GM23338 (cell line): ENCODE results near the gene ERC2. TPM values are rescaled to one million over a fixed set of nuclear protein-coding genes. Genes with fewer than 3 reads are reported as not detected.

ENCODE experiments used
- ATAC-seq: fragments of 200-7000 bp; cut with Tn5 transposase; 3 replicates; pipeline ENCODE4 v1.9.1; 2020
- DNase-seq: peaks from one replicate; pipeline ENCODE4 v3.0.0-alpha.2; 2015; ENCODE audit warnings: low spot score
- H2AFZ ChIP-seq: fragments of 200-600 bp; sonication (generic); 2 replicates; pipeline ENCODE4 v1.8.0; 2016; ENCODE audit warnings: antibody characterized with exemption, mild to moderate bottlenecking, moderate library complexity
- H3F3A ChIP-seq: fragments of 200-600 bp; sonication (generic); replicated peaks from 2 replicates; pipeline ENCODE4 v1.8.0; 2017; ENCODE audit warnings: antibody characterized with exemption, mixed run types, low read depth
- H3K27ac ChIP-seq: fragments of 200-600 bp; sonication (generic); 2 replicates; pipeline ENCODE4 v1.6.1; 2016; ENCODE audit warnings: low read depth
- H3K27me3 ChIP-seq: fragments of 200-600 bp; sonication (generic); 2 replicates; pipeline ENCODE4 v1.8.0; 2016; ENCODE audit warnings: mild to moderate bottlenecking, mixed run types, moderate library complexity; ENCODE audit not compliant: insufficient read depth
- H3K36me3 ChIP-seq: fragments of 200-600 bp; sonication (generic); 2 replicates; pipeline ENCODE4 v1.8.0; 2016; ENCODE audit warnings: mild to moderate bottlenecking; ENCODE audit not compliant: insufficient read depth
- H3K4me1 ChIP-seq: fragments of 200-600 bp; sonication (generic); 2 replicates; pipeline ENCODE4 v1.8.0; 2016; ENCODE audit warnings: mild to moderate bottlenecking, moderate library complexity; ENCODE audit not compliant: insufficient read depth
- H3K4me2 ChIP-seq: fragments of 200-600 bp; sonication (generic); 2 replicates; pipeline ENCODE4 v1.7.1; 2017; ENCODE audit warnings: mixed run types
- H3K4me3 ChIP-seq: fragments of 200-600 bp; sonication (generic); 2 replicates; pipeline ENCODE4 v1.6.1; 2016; ENCODE audit warnings: mixed run types
- H3K79me2 ChIP-seq: fragments of 200-600 bp; sonication (generic); replicated peaks from 2 replicates; pipeline ENCODE4 v1.8.0; 2017; ENCODE audit warnings: mild to moderate bottlenecking; ENCODE audit not compliant: insufficient read depth
- H3K9me2 ChIP-seq: fragments of 200-600 bp; sonication (generic); 2 replicates; pipeline ENCODE4 v1.8.0; 2017; ENCODE audit not compliant: insufficient read depth
- H4K20me1 ChIP-seq: fragments of 200-600 bp; sonication (generic); replicated peaks from 2 replicates; pipeline ENCODE4 v1.8.0; 2017; ENCODE audit warnings: mild to moderate bottlenecking; ENCODE audit not compliant: insufficient read depth
- H3K27ac Mint-ChIP-seq: 2 replicates; pipeline ENCODE4 v1.8.0; 2020; ENCODE audit warnings: inconsistent platforms, mild to moderate bottlenecking, moderate library complexity, mixed read lengths
- H3K27me3 Mint-ChIP-seq: 3 replicates; pipeline ENCODE4 v1.8.0; 2022; ENCODE audit warnings: low read depth, mild to moderate bottlenecking, moderate library complexity, mixed read lengths, inconsistent platforms; ENCODE audit not compliant: insufficient read depth, poor library complexity
- H3K36me3 Mint-ChIP-seq: 3 replicates; pipeline ENCODE4 v1.8.0; 2021; ENCODE audit warnings: low read depth, mild to moderate bottlenecking, inconsistent platforms, moderate library complexity, mixed read lengths
- H3K4me1 Mint-ChIP-seq: 3 replicates; pipeline ENCODE4 v1.8.0; 2020; ENCODE audit warnings: mild to moderate bottlenecking, inconsistent platforms, mixed read lengths
- H3K4me3 Mint-ChIP-seq: 3 replicates; pipeline ENCODE4 v1.8.0; 2021; ENCODE audit warnings: moderate library complexity, mild to moderate bottlenecking, inconsistent platforms, mixed read lengths
- H3K9me3 Mint-ChIP-seq: 3 replicates; pipeline ENCODE4 v1.8.0; 2020; ENCODE audit warnings: moderate library complexity, mild to moderate bottlenecking, inconsistent platforms, mixed read lengths
- CREB1 ChIP-seq: fragments of 250-450 bp; sonication (Bioruptor Pico); IDR thresholded peaks from 2 replicates; pipeline ENCODE4 v1.5.0; 2020; ENCODE audit warnings: low read depth, mild to moderate bottlenecking, moderate library complexity
- CTCF ChIP-seq, 2 experiments: fragments of 200-600 bp in 1 of 2; sonication (generic) in 1 of 2; conservative IDR thresholded peaks; 2 replicates each; pipeline versions ENCODE4 v1.5.1 to v1.6.1; 2016 to 2017; ENCODE audit warnings: antibody characterized with exemption in 2 of 2, low read depth in 2 of 2, mild to moderate bottlenecking in 2 of 2, moderate library complexity in 1 of 2
- ETS1 ChIP-seq: IDR thresholded peaks from 2 replicates; pipeline ENCODE4 v1.6.1; 2016; ENCODE audit warnings: antibody characterized with exemption
- EZH2 ChIP-seq: fragments of 200-600 bp; sonication (generic); IDR thresholded peaks from one replicate; pipeline ENCODE4 v1.8.0; 2017; ENCODE audit warnings: antibody characterized with exemption, mild to moderate bottlenecking, low read depth; ENCODE audit not compliant: unreplicated experiment
- EZH2phosphoT487 ChIP-seq: fragments of 200-600 bp; sonication (generic); IDR thresholded peaks from one replicate; pipeline ENCODE4 v1.8.1; 2018; ENCODE audit warnings: antibody characterized with exemption; ENCODE audit not compliant: unreplicated experiment
- JUNB ChIP-seq: IDR thresholded peaks from one replicate; pipeline ENCODE4 v1.6.1; 2016; ENCODE audit warnings: antibody characterized with exemption; ENCODE audit not compliant: unreplicated experiment
- NANOG ChIP-seq: IDR thresholded peaks from 2 replicates; pipeline ENCODE4 v1.6.1; 2016; ENCODE audit warnings: antibody characterized with exemption, borderline replicate concordance
- POLR2AphosphoS5 ChIP-seq: IDR thresholded peaks from 2 replicates; pipeline ENCODE4 v1.6.1; 2016; ENCODE audit warnings: antibody characterized with exemption, low read depth
- STAT1 ChIP-seq: IDR thresholded peaks from one replicate; pipeline ENCODE4 v1.6.1; 2016; ENCODE audit warnings: antibody characterized with exemption; ENCODE audit not compliant: unreplicated experiment
- ZNF114 ChIP-seq: fragments of 250-450 bp; sonication (Bioruptor Pico); IDR thresholded peaks from 2 replicates; pipeline ENCODE4 v1.5.0; 2020; ENCODE audit warnings: mild to moderate bottlenecking, moderate library complexity
- ZNF331 ChIP-seq: fragments of 250-450 bp; sonication (Bioruptor Pico); IDR thresholded peaks from 2 replicates; pipeline ENCODE4 v1.5.0; 2020; ENCODE audit warnings: low read depth, mild to moderate bottlenecking, moderate library complexity
- polyA plus RNA-seq: library from polyadenylated mRNA; unstranded; fragments of >200 nt; fragmentation: Nextera tagmentation; extraction: Ambion mirVana; gene quantifications from 2 replicates; pipeline ENCODE4 v1.2.1, GENCODE V29; 2016
- total RNA-seq: library from RNA; depleted of rRNA; stranded (reverse); fragments of >200 nt; shearing (Covaris generic); gene quantifications from 2 replicates; pipeline ENCODE4 v1.2.3, GENCODE V29; 2014
- TF ChIP-seq, protein P1 (sequence below): IDR thresholded peaks from one replicate; pipeline ENCODE4 v1.6.1; 2018; ENCODE audit warnings: antibody characterized with exemption; ENCODE audit not compliant: unreplicated experiment
- TF ChIP-seq, protein P2 (sequence below): fragments of 250-450 bp; sonication (Bioruptor Pico); IDR thresholded peaks from 2 replicates; pipeline ENCODE4 v1.5.0; 2020; ENCODE audit warnings: mild to moderate bottlenecking, moderate library complexity

ERC2 gene
- total and polyA plus RNA-seq, 2 experiments from 2014 or later = 11.8 to 13.7 TPM

DNA sequence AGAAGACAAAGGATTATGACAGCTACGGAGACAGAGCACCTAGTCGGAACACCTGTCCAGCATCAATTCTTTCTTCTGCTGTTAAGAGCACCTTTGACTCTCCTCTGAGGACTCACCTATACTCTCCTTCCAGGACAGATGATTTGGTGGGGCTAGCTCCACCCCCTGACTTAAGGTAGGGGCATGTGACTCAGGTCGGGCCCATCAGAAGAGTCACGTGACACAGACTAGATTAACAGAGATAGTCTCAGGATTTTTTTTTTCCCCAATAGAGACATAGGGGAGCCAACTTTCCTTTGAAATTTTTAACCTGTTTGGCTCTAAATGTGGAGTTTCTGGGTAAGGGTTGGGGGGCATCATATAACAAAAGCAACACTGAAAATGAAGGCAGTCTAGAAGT lies 969.7 kb downstream of the ERC2 start:
- no peaks in the 10 kb centered on the region for H3F3A ChIP-seq
- Mint-ChIP-seq H3K27me3 (peaks cover 2% of the 10 kb centered on the region), H3K36me3 (no peaks in the 10 kb centered on the region), H3K9me3 (no peaks in the 10 kb centered on the region), H3K4me1 (no peaks in the 10 kb centered on the region), H3K4me3 (no peak overlapping the region), H3K27ac (no peak overlapping the region)
- ATAC-seq (peak; percentile 33; the same call in 1 of the 3 replicates), DNase-seq (peak; percentile 16)
- no peaks in the 10 kb centered on the region for H4K20me1 ChIP-seq
- H3K27me3 ChIP-seq = no peaks in the 10 kb centered on the region
- no peak overlapping the region for H3K4me3 ChIP-seq
- no peaks in the 10 kb centered on the region for H3K79me2 ChIP-seq
- no peaks in the 10 kb centered on the region for H3K36me3 ChIP-seq
- H3K4me1 ChIP-seq = no peaks in the 10 kb centered on the region
- no peak overlapping the region for H2AFZ ChIP-seq
- no peak for TF ChIP-seq ZNF331
- no peak for TF ChIP-seq NANOG
- TF ChIP-seq ETS1 = no peak
- TF ChIP-seq JUNB = no peak
- no peak for TF ChIP-seq POLR2AphosphoS5
- no peak for TF ChIP-seq STAT1
- TF ChIP-seq, protein P1, sequence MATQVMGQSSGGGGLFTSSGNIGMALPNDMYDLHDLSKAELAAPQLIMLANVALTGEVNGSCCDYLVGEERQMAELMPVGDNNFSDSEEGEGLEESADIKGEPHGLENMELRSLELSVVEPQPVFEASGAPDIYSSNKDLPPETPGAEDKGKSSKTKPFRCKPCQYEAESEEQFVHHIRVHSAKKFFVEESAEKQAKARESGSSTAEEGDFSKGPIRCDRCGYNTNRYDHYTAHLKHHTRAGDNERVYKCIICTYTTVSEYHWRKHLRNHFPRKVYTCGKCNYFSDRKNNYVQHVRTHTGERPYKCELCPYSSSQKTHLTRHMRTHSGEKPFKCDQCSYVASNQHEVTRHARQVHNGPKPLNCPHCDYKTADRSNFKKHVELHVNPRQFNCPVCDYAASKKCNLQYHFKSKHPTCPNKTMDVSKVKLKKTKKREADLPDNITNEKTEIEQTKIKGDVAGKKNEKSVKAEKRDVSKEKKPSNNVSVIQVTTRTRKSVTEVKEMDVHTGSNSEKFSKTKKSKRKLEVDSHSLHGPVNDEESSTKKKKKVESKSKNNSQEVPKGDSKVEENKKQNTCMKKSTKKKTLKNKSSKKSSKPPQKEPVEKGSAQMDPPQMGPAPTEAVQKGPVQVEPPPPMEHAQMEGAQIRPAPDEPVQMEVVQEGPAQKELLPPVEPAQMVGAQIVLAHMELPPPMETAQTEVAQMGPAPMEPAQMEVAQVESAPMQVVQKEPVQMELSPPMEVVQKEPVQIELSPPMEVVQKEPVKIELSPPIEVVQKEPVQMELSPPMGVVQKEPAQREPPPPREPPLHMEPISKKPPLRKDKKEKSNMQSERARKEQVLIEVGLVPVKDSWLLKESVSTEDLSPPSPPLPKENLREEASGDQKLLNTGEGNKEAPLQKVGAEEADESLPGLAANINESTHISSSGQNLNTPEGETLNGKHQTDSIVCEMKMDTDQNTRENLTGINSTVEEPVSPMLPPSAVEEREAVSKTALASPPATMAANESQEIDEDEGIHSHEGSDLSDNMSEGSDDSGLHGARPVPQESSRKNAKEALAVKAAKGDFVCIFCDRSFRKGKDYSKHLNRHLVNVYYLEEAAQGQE = no peak
- TF ChIP-seq, protein P2, sequence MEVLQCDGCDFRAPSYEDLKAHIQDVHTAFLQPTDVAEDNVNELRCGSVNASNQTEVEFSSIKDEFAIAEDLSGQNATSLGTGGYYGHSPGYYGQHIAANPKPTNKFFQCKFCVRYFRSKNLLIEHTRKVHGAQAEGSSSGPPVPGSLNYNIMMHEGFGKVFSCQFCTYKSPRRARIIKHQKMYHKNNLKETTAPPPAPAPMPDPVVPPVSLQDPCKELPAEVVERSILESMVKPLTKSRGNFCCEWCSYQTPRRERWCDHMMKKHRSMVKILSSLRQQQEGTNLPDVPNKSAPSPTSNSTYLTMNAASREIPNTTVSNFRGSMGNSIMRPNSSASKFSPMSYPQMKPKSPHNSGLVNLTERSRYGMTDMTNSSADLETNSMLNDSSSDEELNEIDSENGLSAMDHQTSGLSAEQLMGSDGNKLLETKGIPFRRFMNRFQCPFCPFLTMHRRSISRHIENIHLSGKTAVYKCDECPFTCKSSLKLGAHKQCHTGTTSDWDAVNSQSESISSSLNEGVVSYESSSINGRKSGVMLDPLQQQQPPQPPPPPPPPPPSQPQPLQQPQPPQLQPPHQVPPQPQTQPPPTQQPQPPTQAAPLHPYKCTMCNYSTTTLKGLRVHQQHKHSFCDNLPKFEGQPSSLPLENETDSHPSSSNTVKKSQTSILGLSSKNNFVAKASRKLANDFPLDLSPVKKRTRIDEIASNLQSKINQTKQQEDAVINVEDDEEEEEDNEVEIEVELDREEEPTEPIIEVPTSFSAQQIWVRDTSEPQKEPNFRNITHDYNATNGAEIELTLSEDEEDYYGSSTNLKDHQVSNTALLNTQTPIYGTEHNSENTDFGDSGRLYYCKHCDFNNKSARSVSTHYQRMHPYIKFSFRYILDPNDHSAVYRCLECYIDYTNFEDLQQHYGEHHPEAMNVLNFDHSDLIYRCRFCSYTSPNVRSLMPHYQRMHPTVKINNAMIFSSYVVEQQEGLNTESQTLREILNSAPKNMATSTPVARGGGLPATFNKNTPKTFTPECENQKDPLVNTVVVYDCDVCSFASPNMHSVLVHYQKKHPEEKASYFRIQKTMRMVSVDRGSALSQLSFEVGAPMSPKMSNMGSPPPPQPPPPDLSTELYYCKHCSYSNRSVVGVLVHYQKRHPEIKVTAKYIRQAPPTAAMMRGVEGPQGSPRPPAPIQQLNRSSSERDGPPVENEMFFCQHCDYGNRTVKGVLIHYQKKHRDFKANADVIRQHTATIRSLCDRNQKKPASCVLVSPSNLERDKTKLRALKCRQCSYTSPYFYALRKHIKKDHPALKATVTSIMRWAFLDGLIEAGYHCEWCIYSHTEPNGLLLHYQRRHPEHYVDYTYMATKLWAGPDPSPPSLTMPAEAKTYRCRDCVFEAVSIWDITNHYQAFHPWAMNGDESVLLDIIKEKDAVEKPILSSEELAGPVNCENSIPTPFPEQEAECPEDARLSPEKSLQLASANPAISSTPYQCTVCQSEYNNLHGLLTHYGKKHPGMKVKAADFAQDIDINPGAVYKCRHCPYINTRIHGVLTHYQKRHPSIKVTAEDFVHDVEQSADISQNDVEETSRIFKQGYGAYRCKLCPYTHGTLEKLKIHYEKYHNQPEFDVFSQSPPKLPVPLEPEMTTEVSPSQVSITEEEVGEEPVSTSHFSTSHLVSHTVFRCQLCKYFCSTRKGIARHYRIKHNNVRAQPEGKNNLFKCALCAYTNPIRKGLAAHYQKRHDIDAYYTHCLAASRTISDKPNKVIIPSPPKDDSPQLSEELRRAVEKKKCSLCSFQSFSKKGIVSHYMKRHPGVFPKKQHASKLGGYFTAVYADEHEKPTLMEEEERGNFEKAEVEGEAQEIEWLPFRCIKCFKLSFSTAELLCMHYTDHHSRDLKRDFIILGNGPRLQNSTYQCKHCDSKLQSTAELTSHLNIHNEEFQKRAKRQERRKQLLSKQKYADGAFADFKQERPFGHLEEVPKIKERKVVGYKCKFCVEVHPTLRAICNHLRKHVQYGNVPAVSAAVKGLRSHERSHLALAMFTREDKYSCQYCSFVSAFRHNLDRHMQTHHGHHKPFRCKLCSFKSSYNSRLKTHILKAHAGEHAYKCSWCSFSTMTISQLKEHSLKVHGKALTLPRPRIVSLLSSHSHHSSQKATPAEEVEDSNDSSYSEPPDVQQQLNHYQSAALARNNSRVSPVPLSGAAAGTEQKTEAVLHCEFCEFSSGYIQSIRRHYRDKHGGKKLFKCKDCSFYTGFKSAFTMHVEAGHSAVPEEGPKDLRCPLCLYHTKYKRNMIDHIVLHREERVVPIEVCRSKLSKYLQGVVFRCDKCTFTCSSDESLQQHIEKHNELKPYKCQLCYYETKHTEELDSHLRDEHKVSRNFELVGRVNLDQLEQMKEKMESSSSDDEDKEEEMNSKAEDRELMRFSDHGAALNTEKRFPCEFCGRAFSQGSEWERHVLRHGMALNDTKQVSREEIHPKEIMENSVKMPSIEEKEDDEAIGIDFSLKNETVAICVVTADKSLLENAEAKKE (CRISPR knock-in tag) = no peak
- TF ChIP-seq CREB1 (CRISPR knock-in tag) = no peak
- TF ChIP-seq ZNF114 (CRISPR knock-in tag) = no peak
- TF ChIP-seq EZH2phosphoT487 = no peak
- no peak for TF ChIP-seq CTCF (conservative IDR thresholded peaks at IDR 0.05; ENCODE audit: low read depth in 2 of 2)
- no peak for TF ChIP-seq EZH2
- H3K4me2 ChIP-seq = no peak overlapping the region
- no peak overlapping the region for H3K27ac ChIP-seq
- H3K9me2 ChIP-seq = no peaks in the 10 kb centered on the region
